Measurements from ENCODE around the gene KLHL29. TPM values are rescaled to one million over a fixed set of nuclear protein-coding genes. Genes with fewer than 3 reads are reported as not detected.

Gene KLHL29
- total RNA-seq, 1 experiment from 2014 or later: 7.7 TPM

- intact Hi-C loops (cut with micrococcal nuclease; ENCODE audit: unreplicated experiment): no loop called here
- Histone ChIP-seq H3K27ac (ENCODE audit: low read length) (no peak overlapping the region), H3K4me3 (ENCODE audit: low read depth in 2 of 2, low read length in 2 of 2) (no peak overlapping the region), H3K9me3 (ENCODE audit: control insufficient read depth, insufficient read depth, low read depth, low read length) (no peaks in the 10 kb centered on the region), H3K4me1 (ENCODE audit: control insufficient read depth, insufficient read depth, low read length) (no peaks in the 10 kb centered on the region), H3K27me3 (ENCODE audit: control insufficient read depth, insufficient read depth, low read length) (no peaks in the 10 kb centered on the region), H3K36me3 (ENCODE audit: control insufficient read depth, insufficient read depth, low read length) (no peaks in the 10 kb centered on the region)
- ATAC-seq (no peak), DNase-seq (ENCODE audit: low read depth, low spot score) (no peak)
- ChIA-PET CTCF (no interaction called here), POLR2A (no interaction called here)
- in situ Hi-C loops (cut with HindIII; ENCODE audit: low pct_unique_long_range_greater_than_20kb, low sequenced_read_pairs): no loop called here
- TF ChIP-seq TCF7L2 (IDR thresholded peaks at IDR 0.05; ENCODE audit: low read depth, low read length) (no peak), CTCF (IDR thresholded peaks at IDR 0.05) (no peak), SIN3A (IDR thresholded peaks at IDR 0.05; ENCODE audit: borderline replicate concordance, insufficient read depth, low read depth, low read length) (no peak), POLR2AphosphoS5 (IDR thresholded peaks at IDR 0.05; ENCODE audit: low read depth, low read length) (no peak), REST (IDR thresholded peaks at IDR 0.05; ENCODE audit: insufficient read depth in 1 of 2, low read depth in 2 of 2, low read length in 1 of 2) (no peak)
- no TSS peak for BruUV-seq (replicated peaks)
Observed at GRCh38 chr2:23411752-23412431, 26.9 kb downstream of the KLHL29 start.

- Histone ChIP-seq H3K27ac (ENCODE audit: low read length) (no peak overlapping the region), H3K36me3 (ENCODE audit: control insufficient read depth, insufficient read depth, low read length) (no peaks in the 10 kb centered on the region), H3K4me1 (ENCODE audit: control insufficient read depth, insufficient read depth, low read length) (no peaks in the 10 kb centered on the region), H3K9me3 (ENCODE audit: control insufficient read depth, insufficient read depth, low read depth, low read length) (no peaks in the 10 kb centered on the region), H3K4me3 (ENCODE audit: low read depth in 2 of 2, low read length in 2 of 2) (no peak overlapping the region), H3K27me3 (ENCODE audit: control insufficient read depth, insufficient read depth, low read length) (no peaks in the 10 kb centered on the region)
- CTCF ChIA-PET: no interaction called here
- intact Hi-C loops (cut with micrococcal nuclease; ENCODE audit: unreplicated experiment): no loop called here
- in situ Hi-C loops (cut with HindIII; ENCODE audit: low pct_unique_long_range_greater_than_20kb, low sequenced_read_pairs): no loop called here
- ATAC-seq (no peak), DNase-seq (ENCODE audit: low read depth, low spot score) (no peak)
- POLR2A ChIA-PET: no interaction called here
- no TSS peak for BruUV-seq (replicated peaks)
- TF ChIP-seq POLR2AphosphoS5 (IDR thresholded peaks at IDR 0.05; ENCODE audit: low read depth, low read length) (no peak), SIN3A (IDR thresholded peaks at IDR 0.05; ENCODE audit: borderline replicate concordance, insufficient read depth, low read depth, low read length) (no peak), CTCF (IDR thresholded peaks at IDR 0.05) (no peak), REST (IDR thresholded peaks at IDR 0.05; ENCODE audit: insufficient read depth in 1 of 2, low read depth in 2 of 2, low read length in 1 of 2) (no peak), TCF7L2 (IDR thresholded peaks at IDR 0.05; ENCODE audit: low read depth, low read length) (no peak)
Observed at GRCh38 chr2:23412556-23413155, 27.7 kb downstream of the KLHL29 start.

Measured in Panc1 (cell line).